ENCODE data around the gene PPP2R2D.

DNA sequence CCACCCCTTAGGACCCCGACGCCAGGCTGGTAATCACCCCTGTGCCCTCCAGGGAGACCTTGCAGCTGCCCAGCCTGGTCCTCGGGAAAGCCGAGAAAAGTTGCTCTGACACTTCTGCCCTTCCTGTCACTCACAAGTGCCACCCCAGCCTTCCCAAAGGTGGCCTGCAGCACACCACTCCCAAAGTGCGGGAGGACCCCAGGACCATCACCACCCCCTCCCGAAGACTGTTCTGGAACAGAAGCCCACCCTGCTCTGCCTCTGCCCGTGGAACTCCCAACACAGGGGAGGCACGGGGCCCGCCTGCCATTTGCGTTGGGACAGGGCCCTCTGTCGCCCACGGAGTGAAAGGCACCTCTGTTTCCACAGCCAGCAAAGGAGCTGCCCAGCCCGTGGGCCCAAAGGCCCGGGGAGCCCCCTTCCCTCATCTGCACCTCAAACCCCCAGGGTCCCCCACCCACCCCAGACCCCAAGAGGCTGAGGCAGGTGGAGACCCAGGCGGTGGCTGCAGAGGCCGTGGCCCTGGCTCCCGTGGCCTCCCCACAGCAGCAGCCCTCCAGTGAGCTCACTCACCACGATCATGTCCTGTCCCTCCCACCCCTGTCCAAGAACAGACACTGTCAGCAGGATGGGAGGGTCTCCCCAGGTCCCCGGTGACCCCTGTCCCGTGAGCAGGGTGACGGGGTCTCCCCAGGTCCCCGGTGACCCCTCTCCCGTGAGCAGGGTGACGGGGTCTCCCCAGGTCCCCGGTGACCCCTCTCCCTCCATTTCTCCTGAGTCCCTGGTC lies 47.8 kb upstream of the PPP2R2D start:
- TF ChIP-seq EZH2 (IDR thresholded peaks at IDR 0.05; ENCODE audit: borderline replicate concordance), result no peak
- TF ChIP-seq, protein P1, sequence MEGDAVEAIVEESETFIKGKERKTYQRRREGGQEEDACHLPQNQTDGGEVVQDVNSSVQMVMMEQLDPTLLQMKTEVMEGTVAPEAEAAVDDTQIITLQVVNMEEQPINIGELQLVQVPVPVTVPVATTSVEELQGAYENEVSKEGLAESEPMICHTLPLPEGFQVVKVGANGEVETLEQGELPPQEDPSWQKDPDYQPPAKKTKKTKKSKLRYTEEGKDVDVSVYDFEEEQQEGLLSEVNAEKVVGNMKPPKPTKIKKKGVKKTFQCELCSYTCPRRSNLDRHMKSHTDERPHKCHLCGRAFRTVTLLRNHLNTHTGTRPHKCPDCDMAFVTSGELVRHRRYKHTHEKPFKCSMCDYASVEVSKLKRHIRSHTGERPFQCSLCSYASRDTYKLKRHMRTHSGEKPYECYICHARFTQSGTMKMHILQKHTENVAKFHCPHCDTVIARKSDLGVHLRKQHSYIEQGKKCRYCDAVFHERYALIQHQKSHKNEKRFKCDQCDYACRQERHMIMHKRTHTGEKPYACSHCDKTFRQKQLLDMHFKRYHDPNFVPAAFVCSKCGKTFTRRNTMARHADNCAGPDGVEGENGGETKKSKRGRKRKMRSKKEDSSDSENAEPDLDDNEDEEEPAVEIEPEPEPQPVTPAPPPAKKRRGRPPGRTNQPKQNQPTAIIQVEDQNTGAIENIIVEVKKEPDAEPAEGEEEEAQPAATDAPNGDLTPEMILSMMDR (IDR thresholded peaks at IDR 0.05; ENCODE audit: poor library complexity), result no peak

All from hepatocyte (in vitro differentiated cells).